Measurements from ENCODE around the gene KIF17.
A peak's percentile ranks its signal among the peaks of the same experiment; 100 is the strongest.

Gene KIF17

DNA sequence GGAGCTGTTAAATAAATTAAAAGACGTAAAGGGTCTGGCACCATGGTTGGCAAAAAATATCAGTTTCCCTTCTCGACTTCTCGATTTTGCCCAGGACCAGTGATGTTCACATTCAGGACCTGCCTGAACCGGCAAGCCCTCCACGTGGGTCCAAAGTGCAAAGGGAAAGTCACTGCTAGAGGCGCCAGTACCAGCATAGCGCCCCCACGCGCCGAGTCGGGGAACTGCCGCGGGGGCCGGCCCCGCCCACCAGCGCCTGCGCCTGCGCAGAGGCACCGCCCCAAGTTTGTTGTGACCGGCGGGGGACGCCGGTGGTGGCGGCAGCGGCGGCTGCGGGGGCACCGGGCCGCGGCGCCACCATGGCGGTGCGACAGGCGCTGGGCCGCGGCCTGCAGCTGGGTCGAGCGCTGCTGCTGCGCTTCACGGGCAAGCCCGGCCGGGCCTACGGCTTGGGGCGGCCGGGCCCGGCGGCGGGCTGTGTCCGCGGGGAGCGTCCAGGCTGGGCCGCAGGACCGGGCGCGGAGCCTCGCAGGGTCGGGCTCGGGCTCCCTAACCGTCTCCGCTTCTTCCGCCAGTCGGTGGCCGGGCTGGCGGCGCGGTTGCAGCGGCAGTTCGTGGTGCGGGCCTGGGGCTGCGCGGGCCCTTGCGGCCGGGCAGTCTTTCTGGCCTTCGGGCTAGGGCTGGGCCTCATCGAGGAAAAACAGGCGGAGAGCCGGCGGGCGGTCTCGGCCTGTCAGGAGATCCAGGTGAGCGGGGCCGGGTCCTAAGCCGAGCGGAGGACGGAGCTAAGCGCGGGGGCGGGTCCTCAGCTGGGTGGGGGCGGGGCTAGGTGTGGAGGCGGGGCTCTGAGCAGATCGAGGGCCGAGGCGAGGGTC, 84.4 kb downstream of the KIF17 start, which contains the start of gene PINK1:
TSS of gene PINK1 (plus strand) at position 269 of the 875 bp plus-strand sequence. CDS start at position 360, 91 bp downstream.
- peak within 1 kb of the TSS; percentile 94 for H3K4me3 ChIP-seq
- DNase-seq (ENCODE audit: low read depth, low spot score) = no peak
- no peak for TF ChIP-seq POLR2AphosphoS5 (IDR thresholded peaks at IDR 0.05; ENCODE audit: borderline replicate concordance, low read depth, low read length)
- no peak for TF ChIP-seq FOXP2 (optimal IDR thresholded peaks at IDR 0.05; ENCODE audit: control extremely low read depth, extremely low read length, insufficient read depth)
- TF ChIP-seq EZH2 (IDR thresholded peaks at IDR 0.05) = no peak
- peak within 1 kb of the TSS; percentile 65; the same call in 1 of the 2 replicates for H3K27ac ChIP-seq
- H3K9ac ChIP-seq (ENCODE audit: insufficient read length) = peak within 1 kb of the TSS; percentile 86
- H3K9me3 ChIP-seq (ENCODE audit: low read depth, low read length) = no peaks in the 10 kb centered on the region
- no peaks in the 10 kb centered on the region for H3K36me3 ChIP-seq (ENCODE audit: insufficient read depth, low read length)

DNA sequence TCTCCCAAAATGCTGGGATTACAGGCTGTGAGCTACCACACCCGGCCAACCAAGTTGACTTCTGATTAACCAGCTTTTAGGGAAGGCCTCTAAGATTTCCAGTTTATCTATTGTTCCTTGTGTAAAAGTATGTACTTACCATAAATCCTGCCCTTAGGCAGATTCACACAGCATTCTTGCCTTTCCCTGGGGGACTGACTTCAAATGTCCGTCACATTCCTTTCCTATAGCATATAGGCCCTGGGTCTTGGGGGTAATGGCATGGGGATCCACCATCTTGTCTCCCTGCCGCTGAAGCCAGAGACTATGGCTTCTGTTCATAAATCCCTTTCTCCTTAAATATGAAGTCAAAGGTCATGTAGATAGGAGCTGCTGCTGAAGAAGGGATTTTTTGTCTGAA, 85.4 kb downstream of the KIF17 start:
- no peak for DNase-seq (ENCODE audit: low read depth, low spot score)
- H3K9me3 ChIP-seq (ENCODE audit: low read depth, low read length) = no peaks in the 10 kb centered on the region
- no peak overlapping the region for H3K27ac ChIP-seq
- no peak for TF ChIP-seq EZH2 (IDR thresholded peaks at IDR 0.05)
- H3K9ac ChIP-seq (ENCODE audit: insufficient read length) = no peak overlapping the region
- H3K36me3 ChIP-seq (ENCODE audit: insufficient read depth, low read length) = no peaks in the 10 kb centered on the region
- H3K4me3 ChIP-seq = no peak overlapping the region

DNA sequence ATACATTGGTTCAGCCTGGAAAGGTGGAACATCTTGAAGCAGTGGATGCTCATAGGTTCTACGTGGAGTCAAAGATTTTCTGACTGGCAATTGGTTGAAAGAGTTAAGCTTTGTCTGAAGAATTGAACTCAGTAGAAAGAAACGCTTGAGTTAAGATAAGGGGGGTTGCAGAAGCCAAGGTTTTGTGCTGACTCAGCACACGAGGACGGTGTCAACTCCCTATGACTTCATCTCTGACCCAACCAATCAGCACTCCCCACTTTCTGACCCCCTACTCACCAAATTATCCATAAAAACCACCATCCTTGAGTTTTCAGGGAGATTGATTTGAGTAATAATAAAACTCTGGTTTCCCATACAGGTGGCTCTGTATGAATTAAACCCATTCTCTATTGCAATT, 87.1 kb downstream of the KIF17 start:
- H3K4me3 ChIP-seq = no peak overlapping the region
- no peak overlapping the region for H3K27ac ChIP-seq
- no peaks in the 10 kb centered on the region for H3K36me3 ChIP-seq (ENCODE audit: insufficient read depth, low read length)
- no peak for DNase-seq (ENCODE audit: low read depth, low spot score)
- H3K9me3 ChIP-seq (ENCODE audit: low read depth, low read length) = no peaks in the 10 kb centered on the region
- H3K9ac ChIP-seq (ENCODE audit: insufficient read length) = no peak overlapping the region
- no peak for TF ChIP-seq EZH2 (IDR thresholded peaks at IDR 0.05)
- no peak for TF ChIP-seq POLR2AphosphoS5 (IDR thresholded peaks at IDR 0.05; ENCODE audit: borderline replicate concordance, low read depth, low read length)
- TF ChIP-seq FOXP2 (optimal IDR thresholded peaks at IDR 0.05; ENCODE audit: control extremely low read depth, extremely low read length, insufficient read depth) = no peak

DNA sequence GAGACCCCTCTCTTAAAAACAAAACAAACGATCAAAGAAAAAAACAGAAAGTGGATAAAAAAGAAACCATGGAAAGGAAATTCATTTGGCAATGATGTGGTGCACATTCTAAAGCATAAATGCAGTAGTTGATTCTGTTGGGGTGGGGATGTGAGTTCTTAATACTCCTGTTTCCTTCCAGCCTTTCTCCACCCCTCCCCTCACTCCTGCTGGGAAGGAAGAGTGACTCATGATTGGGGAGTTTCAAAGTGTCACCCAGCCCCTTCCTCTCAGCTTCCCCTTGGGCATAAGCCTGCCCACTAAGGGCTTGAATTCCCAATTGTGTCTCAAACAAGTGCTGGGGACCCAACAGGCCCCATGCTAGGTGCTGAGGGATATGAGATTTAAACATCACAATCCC, 91.3 kb downstream of the KIF17 start:
- H3K9ac ChIP-seq (ENCODE audit: insufficient read length) = no peak overlapping the region
- no peaks in the 10 kb centered on the region for H3K9me3 ChIP-seq (ENCODE audit: low read depth, low read length)
- H3K27ac ChIP-seq = 0 out of 2 replicates have a peak overlapping the region, but pooled peaks have one; percentile 49
- no peaks in the 10 kb centered on the region for H3K36me3 ChIP-seq (ENCODE audit: insufficient read depth, low read length)
- no peak for TF ChIP-seq POLR2AphosphoS5 (IDR thresholded peaks at IDR 0.05; ENCODE audit: borderline replicate concordance, low read depth, low read length)
- no peak for TF ChIP-seq FOXP2 (optimal IDR thresholded peaks at IDR 0.05; ENCODE audit: control extremely low read depth, extremely low read length, insufficient read depth)
- TF ChIP-seq EZH2 (IDR thresholded peaks at IDR 0.05) = no peak
- no peak for DNase-seq (ENCODE audit: low read depth, low spot score)
- H3K4me3 ChIP-seq = no peak overlapping the region

DNA sequence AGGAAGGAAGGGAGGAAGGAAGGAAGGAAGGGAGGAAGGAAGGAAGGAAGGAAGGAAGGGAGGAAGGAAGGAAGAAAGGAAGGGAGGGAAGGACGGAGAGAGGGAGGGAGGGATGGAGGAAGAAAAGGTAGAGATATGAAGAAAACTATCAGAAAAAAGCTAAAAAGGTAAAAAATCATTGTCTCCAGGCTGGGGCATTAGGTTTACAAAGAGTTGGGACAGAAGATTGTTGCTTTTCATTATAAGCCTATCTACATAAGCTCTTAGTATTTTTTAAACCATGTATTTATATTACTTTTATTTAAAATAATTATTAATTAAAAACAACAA, 91.7 kb downstream of the KIF17 start:
- TF ChIP-seq EZH2 (IDR thresholded peaks at IDR 0.05) (no peak), FOXP2 (optimal IDR thresholded peaks at IDR 0.05; ENCODE audit: control extremely low read depth, extremely low read length, insufficient read depth) (no peak), POLR2AphosphoS5 (IDR thresholded peaks at IDR 0.05; ENCODE audit: borderline replicate concordance, low read depth, low read length) (no peak)
- H3K27ac ChIP-seq = 0 out of 2 replicates have a peak overlapping the region, but pooled peaks have one; percentile 49
- DNase-seq (ENCODE audit: low read depth, low spot score) = no peak
- no peaks in the 10 kb centered on the region for H3K36me3 ChIP-seq (ENCODE audit: insufficient read depth, low read length)
- H3K9ac ChIP-seq (ENCODE audit: insufficient read length) = no peak overlapping the region
- no peaks in the 10 kb centered on the region for H3K9me3 ChIP-seq (ENCODE audit: low read depth, low read length)
- H3K4me3 ChIP-seq = no peak overlapping the region

DNA sequence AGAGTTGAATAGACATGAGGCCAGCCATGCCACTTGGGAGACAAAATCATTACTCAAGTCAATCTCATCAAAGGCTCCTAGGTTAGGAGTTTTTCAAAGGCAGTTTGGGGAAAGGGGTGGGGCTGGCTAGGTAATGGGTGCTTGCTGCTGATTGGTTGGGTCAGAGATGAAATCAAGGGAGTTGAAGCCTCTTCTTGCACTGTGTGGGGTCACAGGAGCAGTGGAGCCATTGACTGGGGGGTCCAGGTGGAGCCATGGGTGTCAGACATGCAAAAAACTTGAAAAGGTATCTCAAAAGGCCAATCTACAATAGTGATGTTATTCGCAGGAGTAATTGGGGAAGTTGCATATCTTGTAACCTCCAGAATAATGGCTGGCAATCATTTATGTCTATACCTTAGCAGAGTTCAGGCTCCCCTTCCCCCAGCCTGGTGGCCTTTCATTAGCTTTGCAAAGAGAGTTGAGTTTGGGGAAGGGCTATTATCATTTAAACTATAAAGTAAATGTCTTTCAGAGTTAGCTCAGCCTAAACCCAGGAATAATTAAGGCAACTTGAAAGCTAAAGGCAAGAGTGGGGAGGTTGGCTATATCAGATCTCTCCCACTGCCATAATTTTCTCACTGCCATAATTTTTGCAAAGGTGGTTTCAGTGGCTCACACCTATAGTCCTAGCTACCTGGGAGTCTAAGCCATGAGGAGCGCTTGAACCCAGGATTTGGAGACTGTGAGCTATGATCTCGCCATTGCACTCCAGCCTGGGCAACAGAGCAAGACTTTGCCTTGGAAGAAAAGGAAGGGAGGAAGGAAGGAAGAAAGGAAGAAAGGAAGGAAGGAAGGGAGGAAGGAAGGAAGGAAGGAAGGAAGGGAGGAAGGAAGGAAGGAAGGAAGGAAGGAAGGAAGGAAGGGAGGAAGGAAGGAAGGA, 92.4 kb downstream of the KIF17 start:
- Histone ChIP-seq H3K27ac (no peak overlapping the region), H3K36me3 (ENCODE audit: insufficient read depth, low read length) (no peaks in the 10 kb centered on the region), H3K9me3 (ENCODE audit: low read depth, low read length) (no peaks in the 10 kb centered on the region), H3K9ac (ENCODE audit: insufficient read length) (no peak overlapping the region), H3K4me3 (no peak overlapping the region)
- DNase-seq (ENCODE audit: low read depth, low spot score) = no peak
- TF ChIP-seq POLR2AphosphoS5 (IDR thresholded peaks at IDR 0.05; ENCODE audit: borderline replicate concordance, low read depth, low read length) (no peak), FOXP2 (optimal IDR thresholded peaks at IDR 0.05; ENCODE audit: control extremely low read depth, extremely low read length, insufficient read depth) (no peak), EZH2 (IDR thresholded peaks at IDR 0.05) (no peak)

DNA sequence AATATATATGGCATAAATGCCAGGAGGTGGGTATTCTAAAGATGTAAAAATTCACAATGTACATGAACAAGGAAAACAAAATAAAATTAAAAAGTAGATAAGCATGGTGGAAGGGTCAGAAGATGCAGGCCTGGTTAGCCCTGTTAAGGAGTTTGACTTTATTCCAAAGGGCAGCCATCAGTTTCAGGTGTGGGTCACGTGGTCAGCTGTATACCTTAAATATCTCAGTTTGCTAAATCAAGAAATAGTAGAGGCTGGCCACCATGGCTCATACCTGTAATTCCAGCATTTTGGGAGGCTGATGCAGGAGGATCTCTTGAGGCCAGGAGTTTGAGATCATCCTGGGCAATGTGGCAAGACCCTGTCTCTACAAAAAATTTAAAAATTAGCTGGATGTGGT, 93.1 kb downstream of the KIF17 start:
- no peaks in the 10 kb centered on the region for H3K36me3 ChIP-seq (ENCODE audit: insufficient read depth, low read length)
- H3K9me3 ChIP-seq (ENCODE audit: low read depth, low read length) = no peaks in the 10 kb centered on the region
- TF ChIP-seq FOXP2 (optimal IDR thresholded peaks at IDR 0.05; ENCODE audit: control extremely low read depth, extremely low read length, insufficient read depth) (no peak), POLR2AphosphoS5 (IDR thresholded peaks at IDR 0.05; ENCODE audit: borderline replicate concordance, low read depth, low read length) (no peak), EZH2 (IDR thresholded peaks at IDR 0.05) (no peak)
- DNase-seq (ENCODE audit: low read depth, low spot score) = no peak
- no peak overlapping the region for H3K9ac ChIP-seq (ENCODE audit: insufficient read length)
- H3K27ac ChIP-seq = no peak overlapping the region
- H3K4me3 ChIP-seq = no peak overlapping the region

DNA sequence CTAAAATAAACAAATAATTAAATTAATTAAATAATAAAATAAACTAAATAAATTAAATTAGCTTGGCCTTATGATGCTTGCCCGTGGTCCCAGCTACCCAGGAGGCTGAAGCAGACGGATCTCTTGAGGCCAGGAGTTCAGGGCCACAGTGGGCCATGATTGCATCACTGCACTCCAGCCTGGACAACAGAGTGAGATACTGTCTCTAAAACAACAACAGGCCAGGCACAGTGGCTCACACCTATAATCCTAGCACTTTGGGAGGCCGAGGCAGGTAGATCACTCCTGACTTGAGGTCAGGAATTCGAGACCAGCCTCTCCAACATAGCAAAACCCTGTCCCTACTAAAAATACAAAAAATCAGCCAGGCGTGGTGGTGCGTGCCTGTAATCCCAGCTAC, 96.8 kb downstream of the KIF17 start:
- TF ChIP-seq POLR2AphosphoS5 (IDR thresholded peaks at IDR 0.05; ENCODE audit: borderline replicate concordance, low read depth, low read length) (no peak), FOXP2 (optimal IDR thresholded peaks at IDR 0.05; ENCODE audit: control extremely low read depth, extremely low read length, insufficient read depth) (no peak), EZH2 (IDR thresholded peaks at IDR 0.05) (no peak)
- no peak for DNase-seq (ENCODE audit: low read depth, low spot score)
- no peak overlapping the region for H3K27ac ChIP-seq

More for the DNA sequence above, 96.8 kb downstream of the KIF17 start:
- Histone ChIP-seq H3K9me3 (ENCODE audit: low read depth, low read length) (no peaks in the 10 kb centered on the region), H3K4me3 (no peak overlapping the region), H3K9ac (ENCODE audit: insufficient read length) (no peak overlapping the region), H3K36me3 (ENCODE audit: insufficient read depth, low read length) (no peaks in the 10 kb centered on the region)

All from SK-N-MC (cell line).